Fibroblast of upper back skin (primary cell): ENCODE measurements around the gene ORMDL3.
A peak's percentile ranks its signal among the peaks of the same experiment; 100 is the strongest.
"Not testable (repeated sequence)": the region's sequence is repeated elsewhere in the genome, so short reads cannot be mapped to it uniquely, and the experiment has no call there.

Source experiments
- DNase-seq: peaks from one replicate; pipeline ENCODE4 v3.0.0-alpha.2; 2013

Gene ORMDL3

GRCh38 chr17:39923836-39924690 is 3.3 kb downstream of the ORMDL3 start:
- DNase-seq: no peak

DNA sequence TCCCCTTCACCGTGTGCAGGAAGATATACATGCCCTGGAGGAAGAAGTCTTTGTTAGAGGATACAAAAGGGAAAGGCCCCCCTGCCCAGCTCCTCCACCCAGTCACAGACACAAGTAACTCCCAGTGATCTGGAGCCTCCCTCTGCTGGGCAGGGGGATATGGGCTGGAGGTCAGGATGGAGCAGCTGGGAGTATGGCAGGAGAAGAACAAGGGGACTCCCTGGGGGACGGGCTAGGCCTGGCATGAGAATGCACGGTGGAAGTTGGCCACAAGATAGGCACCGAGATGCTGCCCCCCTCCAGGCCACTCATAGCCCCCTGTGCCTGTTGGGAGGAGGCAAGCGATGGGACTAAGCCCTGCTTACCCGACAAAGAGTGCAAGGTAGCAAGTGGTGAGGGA is 4.2 kb downstream of the ORMDL3 start:
- DNase-seq: no peak

- no peak for DNase-seq
Measured at GRCh38 chr17:39922006-39922405, 5.4 kb downstream of the ORMDL3 start.

DNA sequence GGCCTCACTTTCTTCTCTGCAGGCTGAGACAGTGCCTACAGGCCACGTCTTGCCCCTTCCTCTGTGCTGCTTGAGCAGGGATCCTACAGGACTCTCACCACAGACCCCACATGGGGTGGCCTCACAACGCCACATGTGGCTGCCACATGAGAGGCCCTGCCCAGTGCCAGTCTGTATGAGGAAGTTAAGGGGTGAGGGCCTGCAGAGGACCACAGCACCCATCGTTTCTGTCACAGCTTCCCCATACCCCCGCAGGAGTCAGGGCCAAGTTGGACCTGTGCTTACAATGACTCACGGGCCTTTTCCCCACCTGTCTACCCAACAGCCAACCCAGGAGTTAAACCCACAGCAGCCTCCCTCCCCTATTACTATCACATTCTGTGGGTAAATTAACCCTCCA is 6.1 kb downstream of the ORMDL3 start:
- DNase-seq: no peak

- DNase-seq: no peak
Measured at GRCh38 chr17:39920218-39921210, 6.9 kb downstream of the ORMDL3 start.

GRCh38 chr17:39919087-39919683 is 8.2 kb downstream of the ORMDL3 start:
- DNase-seq: no peak

DNA sequence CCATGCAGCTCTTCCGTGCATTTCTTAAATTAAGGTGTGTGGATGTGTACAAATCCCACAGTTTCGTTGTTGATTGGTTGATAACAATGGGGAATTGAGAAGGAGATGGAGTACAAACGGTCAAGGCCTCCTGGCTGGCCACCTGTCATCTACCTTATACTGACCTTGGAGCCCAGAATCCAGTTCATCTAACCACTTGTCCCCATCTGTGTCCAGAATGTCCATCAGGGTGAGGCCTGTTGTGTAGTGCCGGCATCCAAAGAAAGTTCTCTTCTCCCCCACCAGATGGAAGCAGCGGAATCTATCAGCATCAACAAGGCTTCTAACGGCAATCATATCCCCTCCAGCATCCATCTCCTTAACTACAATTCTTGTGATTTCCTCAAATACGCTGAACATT is 10.5 kb downstream of the ORMDL3 start:
- DNase-seq: peak; percentile 17

DNA sequence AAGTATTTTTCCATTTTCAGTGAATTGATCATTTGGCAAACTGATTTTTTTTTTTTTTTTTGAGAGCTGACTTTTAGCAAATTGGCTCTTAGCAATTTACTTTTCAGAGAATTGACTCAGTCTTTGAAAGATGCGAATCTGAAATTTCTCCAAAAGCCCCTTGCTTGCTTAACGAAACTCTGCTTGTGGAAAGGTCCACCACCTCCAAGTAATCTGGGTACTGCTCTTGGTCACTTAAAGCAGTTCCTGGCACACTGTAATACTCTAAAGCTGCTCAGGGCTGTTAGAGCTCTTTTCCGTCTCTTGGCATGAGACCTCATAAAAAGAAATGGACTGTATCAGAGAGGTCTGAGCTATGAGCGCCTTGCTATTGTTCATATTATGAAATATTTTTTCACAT is 11.8 kb downstream of the ORMDL3 start:
- no peak for DNase-seq

DNA sequence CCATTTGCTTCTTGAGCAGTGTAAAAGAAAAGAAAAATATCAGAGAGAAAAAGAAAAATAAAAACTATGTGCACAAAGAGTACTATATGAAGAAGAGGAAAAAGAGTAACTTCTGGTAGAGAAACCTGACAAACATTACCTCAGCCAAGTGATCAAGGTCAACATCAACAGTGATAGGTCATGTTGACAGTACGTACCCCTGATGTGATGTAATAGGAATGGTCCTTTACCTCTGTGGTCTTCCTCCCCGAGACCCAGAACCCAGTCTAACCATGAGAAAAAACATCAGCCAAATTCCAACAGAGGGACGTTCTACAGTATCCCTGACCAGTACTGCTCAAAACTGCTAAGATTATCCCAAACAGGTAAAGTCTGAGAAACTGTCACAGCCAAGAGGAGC is 13.4 kb downstream of the ORMDL3 start:
- DNase-seq: no peak

- no peak for DNase-seq
Measured at GRCh38 chr17:39908789-39909352, 18.5 kb downstream of the ORMDL3 start.

- no peak for DNase-seq
Measured at GRCh38 chr17:39904990-39905288, 22.5 kb downstream of the ORMDL3 start.

DNA sequence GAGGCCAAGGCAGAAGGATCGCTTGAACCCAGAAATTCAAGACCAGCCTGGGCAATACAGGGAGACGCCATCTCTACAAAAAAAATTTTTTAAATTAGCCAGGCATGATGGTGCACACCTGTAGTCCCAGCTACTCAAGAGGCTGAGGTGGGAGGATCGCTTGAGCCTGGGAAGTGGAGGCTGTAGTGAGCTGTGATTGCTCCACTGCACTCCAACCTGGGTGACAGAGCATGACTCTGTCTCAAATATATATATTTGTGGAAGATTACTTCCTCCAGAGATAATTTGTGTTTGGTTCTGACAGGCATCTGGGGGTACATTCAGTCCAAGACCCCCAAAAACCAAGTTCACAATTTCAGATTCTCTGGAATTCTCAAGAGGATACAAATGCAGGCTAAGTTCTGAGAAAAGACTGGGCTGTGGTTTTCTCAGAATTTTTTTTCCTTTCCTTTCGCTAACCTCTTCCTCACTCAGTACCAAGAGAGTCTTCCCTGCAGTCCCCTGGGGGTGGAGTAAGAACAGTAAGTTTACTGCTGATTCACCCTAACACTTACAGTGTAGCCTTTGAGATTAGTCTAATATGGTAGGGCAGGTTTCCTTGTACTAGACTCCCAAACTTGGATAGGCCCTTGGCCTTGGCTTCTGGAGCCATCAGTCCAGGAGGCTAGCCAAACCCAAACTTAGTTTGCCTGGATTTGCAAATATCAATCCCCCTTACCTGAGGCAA is 24.1 kb downstream of the ORMDL3 start:
- DNase-seq: peak; percentile 63

DNA sequence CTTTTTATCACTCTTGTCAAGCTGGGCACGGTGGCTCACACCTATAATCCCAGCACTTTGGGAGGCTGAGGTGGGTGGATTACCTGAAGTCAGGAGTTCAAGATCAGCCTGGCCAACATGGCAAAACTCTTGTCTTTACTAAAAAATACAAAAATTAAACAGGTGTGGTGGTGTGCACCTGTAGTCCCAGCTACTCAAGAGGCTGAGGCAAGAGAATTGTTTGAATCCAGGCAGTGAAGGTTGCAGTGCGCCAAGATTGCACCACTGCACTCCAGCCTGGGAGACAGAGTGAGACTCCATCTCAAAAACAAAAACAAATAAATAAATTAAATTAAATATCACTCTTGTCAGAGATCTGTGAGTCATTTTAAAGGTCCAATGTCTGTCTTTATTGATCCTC is 25.4 kb downstream of the ORMDL3 start:
- DNase-seq: not testable (repeated sequence)

GRCh38 chr17:39899215-39899614 is 28.2 kb downstream of the ORMDL3 start:
- DNase-seq: no peak

DNA sequence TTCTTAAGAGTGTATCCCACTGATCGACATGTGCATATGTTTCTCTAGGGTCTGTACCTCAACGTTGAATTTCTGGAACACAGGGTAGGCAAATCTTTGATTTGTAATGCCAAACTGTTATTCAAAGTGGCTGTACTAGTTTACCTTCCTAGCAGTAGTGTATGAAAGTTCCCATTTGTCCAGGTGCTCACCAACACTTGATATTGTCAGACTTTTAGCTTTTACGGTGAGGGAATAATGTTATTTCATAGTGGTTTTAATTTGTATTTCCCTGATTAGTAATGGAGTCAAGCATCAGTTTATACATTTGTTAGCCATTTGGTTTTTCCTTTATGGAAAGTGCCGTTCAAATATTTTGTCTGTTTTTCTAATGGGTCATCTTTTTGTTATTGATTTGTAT is 29.3 kb downstream of the ORMDL3 start:
- DNase-seq: no peak

GRCh38 chr17:39894681-39895376 is 32.6 kb downstream of the ORMDL3 start:
- DNase-seq: no peak

DNA sequence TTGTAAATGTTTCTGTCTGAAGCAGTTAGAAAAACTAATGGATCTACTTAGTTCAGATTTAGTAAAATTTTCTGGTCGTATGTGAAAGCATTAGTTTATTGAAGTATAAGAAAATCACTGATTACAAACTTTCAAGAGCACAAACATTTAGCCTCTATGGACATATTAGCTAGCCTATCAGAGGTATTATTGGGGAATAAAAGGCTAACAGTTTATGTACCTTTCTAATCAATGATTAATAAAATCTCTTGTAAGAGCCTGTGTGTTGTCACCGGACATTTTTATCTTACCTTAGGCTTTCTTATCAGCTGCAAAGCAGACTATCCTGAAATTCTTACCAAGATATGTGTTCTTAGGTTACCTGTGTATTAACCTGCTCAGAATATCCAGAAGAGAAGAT is 38.2 kb downstream of the ORMDL3 start:
- DNase-seq: no peak

DNA sequence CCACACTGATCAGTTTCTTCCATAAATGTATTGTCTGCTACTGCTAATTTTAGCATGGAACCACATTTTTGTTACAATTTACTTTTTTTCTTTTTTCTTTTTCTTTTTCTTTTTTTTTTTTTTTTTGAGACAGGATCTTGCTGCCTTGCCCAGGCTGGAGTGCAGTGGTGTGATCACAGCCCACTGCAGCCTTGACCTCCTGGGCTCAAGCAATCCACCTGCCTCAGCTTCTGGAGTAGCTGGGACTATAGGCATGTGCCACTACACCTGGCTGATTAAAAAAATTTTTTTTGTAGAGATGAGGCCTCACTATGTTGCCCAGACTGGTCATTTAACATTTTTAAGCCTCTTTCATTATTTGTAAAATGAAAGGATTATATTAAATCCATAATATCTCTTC is 40.3 kb downstream of the ORMDL3 start:
- no peak for DNase-seq

DNA sequence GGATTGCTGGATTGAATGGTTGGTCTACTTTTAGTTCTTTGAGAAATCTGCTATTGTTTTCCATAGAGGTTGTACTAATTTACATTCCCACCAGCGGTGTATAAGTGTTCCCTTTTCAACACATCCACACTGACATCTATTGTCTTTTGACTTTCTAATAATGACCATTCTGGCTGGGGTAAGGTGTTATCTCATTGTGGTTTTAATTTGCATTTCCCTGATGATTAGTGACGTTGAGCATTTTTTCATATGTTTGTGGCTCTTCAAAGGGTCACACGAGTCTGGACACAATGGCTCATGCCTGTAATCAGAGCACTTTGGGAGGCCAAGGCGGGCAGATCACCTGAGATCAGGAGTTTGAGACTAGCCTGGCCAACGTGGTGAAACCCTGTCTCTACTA is 41.3 kb downstream of the ORMDL3 start:
- not testable (repeated sequence) for DNase-seq

DNA sequence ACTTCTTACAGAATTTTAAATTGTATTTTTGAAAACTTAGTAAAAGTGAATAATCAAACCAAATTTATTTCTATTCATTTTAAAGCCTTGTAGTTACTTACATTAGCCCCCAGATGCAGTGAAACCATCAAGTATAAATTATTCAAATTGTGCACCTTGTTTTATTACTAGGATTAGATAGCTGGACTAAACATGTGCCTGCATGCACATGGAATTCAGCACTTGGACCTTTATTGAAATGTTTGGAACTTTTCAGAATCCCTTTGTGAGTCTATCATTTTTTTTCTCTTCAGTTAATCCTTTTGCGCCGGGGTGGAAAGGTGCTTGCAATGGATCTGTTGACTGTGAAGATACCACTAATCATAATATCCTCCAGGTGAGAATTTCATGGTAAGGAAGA is 54.6 kb downstream of the ORMDL3 start:
- DNase-seq: peak; percentile 42

DNA sequence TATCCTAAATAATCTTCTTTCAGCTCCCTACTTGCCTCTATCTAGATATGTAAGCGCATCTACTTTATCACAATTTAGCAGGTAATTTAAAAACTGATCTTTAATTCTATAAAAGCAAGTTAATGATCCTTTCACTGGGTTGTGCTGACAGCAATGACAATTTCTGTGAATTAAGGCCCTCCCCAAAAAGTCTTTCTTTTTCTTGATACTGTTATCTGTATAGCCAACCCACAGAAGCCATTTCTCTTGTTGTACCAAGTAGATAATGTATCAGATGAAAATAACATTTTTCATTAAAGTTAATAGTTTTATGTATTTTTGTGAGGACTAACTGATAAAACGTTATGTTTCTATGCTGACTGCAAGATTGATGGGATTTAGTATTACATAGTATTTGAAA is 55.6 kb downstream of the ORMDL3 start:
- DNase-seq: no peak
